Central memory CD8-positive, alpha-beta T cell (primary cell): Measurements from ENCODE around the gene PPIL1.

Experiments used
- ATAC-seq: fragments of 150-1000 bp; cut with Tn5 transposase; replicated peaks from 2 replicates; pipeline ENCODE4 v1.10.0; 2022; ENCODE audit warnings: mild to moderate bottlenecking, moderate FRiP score, moderate number of reproducible peaks; ENCODE audit not compliant: poor library complexity, severe bottlenecking; ENCODE audit errors: extremely low read depth
- DNase-seq, 2 donors: peaks; one replicate each; pipeline ENCODE4 v3.0.0; 2021; ENCODE audit warnings: low spot score in 2 of 2
- H3K27ac Mint-ChIP-seq: one replicate; pipeline ENCODE4 v1.8.0; 2022; ENCODE audit warnings: low read depth, mild to moderate bottlenecking, moderate library complexity, mixed read lengths
- H3K27me3 Mint-ChIP-seq: one replicate; pipeline ENCODE4 v1.8.0; 2022; ENCODE audit warnings: mixed read lengths
- H3K36me3 Mint-ChIP-seq: one replicate; pipeline ENCODE4 v1.8.0; 2022; ENCODE audit warnings: mild to moderate bottlenecking, moderate library complexity, mixed read lengths; ENCODE audit not compliant: insufficient read depth
- H3K4me1 Mint-ChIP-seq: one replicate; pipeline ENCODE4 v1.8.0; 2022; ENCODE audit warnings: mixed read lengths
- H3K4me3 Mint-ChIP-seq: one replicate; pipeline ENCODE4 v1.8.0; 2022; ENCODE audit warnings: mild to moderate bottlenecking, moderate library complexity, mixed read lengths
- H3K9me3 Mint-ChIP-seq: one replicate; pipeline ENCODE4 v1.8.0; 2022; ENCODE audit warnings: mixed read lengths

Gene PPIL1

DNA sequence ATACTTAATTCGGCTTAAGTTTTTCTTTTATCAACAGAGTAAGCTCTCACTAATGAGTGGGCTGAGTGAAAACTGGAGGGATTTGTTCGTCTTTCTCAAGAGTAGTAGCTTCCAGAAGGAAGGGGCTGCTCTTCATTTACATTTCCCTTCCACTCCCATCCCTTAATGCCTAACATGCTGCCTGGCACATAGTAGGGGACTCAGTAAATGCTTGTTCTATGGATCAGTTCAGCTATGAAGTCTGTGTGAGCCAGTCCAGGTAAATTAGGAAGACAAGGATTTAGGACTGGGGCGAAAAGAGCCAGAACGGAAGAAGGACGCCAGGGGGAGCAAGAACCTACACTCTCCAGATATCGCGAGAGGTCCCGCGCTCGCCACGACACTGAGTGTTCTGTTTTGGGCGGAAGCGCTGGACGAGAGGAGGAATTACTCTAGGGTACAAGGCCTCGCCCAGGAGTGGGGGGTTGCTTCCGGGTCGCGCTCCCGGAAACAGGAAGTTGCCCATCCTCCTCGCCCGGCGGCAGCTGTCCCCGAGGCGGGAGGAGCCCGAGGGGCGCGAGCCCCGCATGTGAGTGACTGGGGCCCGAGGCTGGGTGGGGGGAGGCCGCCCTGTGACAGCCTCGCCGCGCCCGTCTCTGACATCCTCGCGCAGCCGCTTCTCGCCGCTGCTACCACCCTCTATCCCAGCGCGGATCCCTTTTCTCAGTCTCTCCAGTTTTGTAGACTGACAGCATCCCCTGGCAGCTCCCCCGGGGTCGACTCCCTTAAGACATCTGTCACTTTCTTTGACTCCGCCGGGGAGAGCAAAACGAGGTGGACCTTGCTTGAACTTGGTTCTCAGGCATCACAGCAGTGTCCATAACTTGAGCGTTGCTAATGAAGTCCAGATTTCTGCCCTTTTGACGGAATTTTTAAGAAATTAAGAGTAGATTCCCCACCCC, 11.1 kb upstream of the PPIL1 start, which contains the start of gene C6orf89:
C6orf89 (plus strand) TSS at position 492 of the 941 bp plus-strand sequence. CDS start 13,493 bp downstream, outside the sequence.
- H3K27ac Mint-ChIP-seq: peak within 1 kb of the TSS; percentile 91
- peak within 1 kb of the TSS; percentile 81 for H3K4me3 Mint-ChIP-seq
- peaks cover 37% of the 10 kb centered on the region for H3K4me1 Mint-ChIP-seq
- ATAC-seq (peak; percentile 99), DNase-seq (peak; percentile 90 to 94)
- H3K36me3 Mint-ChIP-seq: peaks cover 4% of the 10 kb centered on the region
- no peaks in the 10 kb centered on the region for H3K9me3 Mint-ChIP-seq
- no peaks in the 10 kb centered on the region for H3K27me3 Mint-ChIP-seq

DNA sequence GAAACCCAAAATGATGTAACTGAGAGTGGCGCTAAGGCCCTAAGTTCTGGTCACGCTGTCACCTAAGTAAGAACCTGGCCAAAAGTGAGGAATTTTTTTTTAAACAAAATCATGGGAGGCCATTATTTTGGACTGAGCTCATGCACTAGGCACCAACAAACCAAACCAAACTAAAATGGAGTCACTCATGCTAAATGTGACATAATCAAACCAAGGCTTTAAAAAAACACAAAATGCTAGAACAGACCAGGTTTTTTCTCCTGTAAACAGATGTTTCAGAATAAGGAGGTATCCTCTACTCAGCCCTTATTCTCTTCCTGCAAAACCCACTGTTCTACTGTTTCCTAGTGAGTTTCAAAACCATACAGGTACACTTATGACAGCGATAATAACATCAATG, 10.0 kb upstream of the PPIL1 start:
- peaks cover 4% of the 10 kb centered on the region for H3K27me3 Mint-ChIP-seq
- no peak overlapping the region for H3K4me3 Mint-ChIP-seq
- DNase-seq (no peak), ATAC-seq (no peak)
- H3K4me1 Mint-ChIP-seq: peaks cover 29% of the 10 kb centered on the region
- no peaks in the 10 kb centered on the region for H3K9me3 Mint-ChIP-seq
- H3K27ac Mint-ChIP-seq: no peak overlapping the region
- H3K36me3 Mint-ChIP-seq: peaks cover 4% of the 10 kb centered on the region

DNA sequence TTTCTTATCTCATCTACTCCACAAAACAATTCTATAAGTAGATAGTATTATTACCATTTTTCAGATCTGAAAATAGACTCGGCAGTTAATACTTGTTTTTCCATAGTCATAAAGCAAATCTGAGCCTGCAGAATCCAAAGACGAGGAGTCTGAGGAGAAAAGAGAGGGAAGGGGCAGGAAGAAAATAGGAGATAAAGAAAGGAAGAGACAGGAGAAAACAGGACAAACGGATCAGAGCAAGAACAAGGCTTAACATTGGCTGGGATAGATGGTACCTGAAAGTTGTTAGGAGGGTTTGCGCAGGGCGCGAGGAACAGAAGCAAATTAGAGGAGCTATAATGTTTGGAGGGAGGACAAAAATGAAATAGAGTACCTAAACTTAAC, 639 bp upstream of the PPIL1 start:
- no peak for DNase-seq
- Mint-ChIP-seq H3K9me3 (no peaks in the 10 kb centered on the region), H3K4me3 (peak overlapping the region; percentile 95), H3K4me1 (peaks cover 33% of the 10 kb centered on the region), H3K36me3 (peaks cover 6% of the 10 kb centered on the region), H3K27ac (peak overlapping the region; percentile 99), H3K27me3 (peaks cover 35% of the 10 kb centered on the region)
- ATAC-seq: no peak

GRCh38 chr6:36873612-36874442, 776 bp downstream of the PPIL1 start:
- ATAC-seq: no peak
- peaks cover 13% of the 10 kb centered on the region for H3K36me3 Mint-ChIP-seq
- peaks cover 37% of the 10 kb centered on the region for H3K4me1 Mint-ChIP-seq

GRCh38 chr6:36873115-36873514, 1.5 kb downstream of the PPIL1 start:
- Mint-ChIP-seq H3K27ac (peak overlapping the region; percentile 99), H3K4me1 (peaks cover 40% of the 10 kb centered on the region), H3K4me3 (peak overlapping the region; percentile 95), H3K27me3 (peaks cover 17% of the 10 kb centered on the region), H3K9me3 (no peaks in the 10 kb centered on the region), H3K36me3 (peaks cover 19% of the 10 kb centered on the region)
- no peak for DNase-seq
- ATAC-seq: no peak

More at GRCh38 chr6:36873612-36874442, 776 bp downstream of the PPIL1 start:
- Mint-ChIP-seq H3K9me3 (no peaks in the 10 kb centered on the region), H3K27me3 (peaks cover 23% of the 10 kb centered on the region), H3K4me3 (peak overlapping the region; percentile 95), H3K27ac (peak overlapping the region; percentile 99)
- no peak for DNase-seq

DNA sequence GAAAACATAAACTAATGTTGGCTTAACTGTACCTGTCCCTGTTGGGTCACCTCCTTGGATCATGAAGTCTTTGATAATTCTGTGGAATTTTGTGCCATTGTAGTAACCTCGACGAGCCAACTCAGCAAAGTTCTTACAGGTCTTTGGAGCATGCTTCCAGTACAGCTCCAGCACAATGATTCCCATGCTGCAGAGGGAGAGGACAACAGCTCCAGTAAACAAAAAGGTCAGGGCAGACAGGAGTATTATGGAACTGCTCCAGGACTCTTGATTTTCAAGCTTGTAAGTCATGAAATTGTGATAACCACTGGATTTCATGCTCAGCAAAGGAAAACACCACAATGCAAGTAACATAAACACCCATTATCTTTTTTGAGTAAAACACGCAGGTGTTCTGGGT, 2.9 kb downstream of the PPIL1 start:
- no peak overlapping the region for H3K4me3 Mint-ChIP-seq
- peaks cover 3% of the 10 kb centered on the region for H3K27me3 Mint-ChIP-seq
- H3K4me1 Mint-ChIP-seq: peaks cover 54% of the 10 kb centered on the region
- no peaks in the 10 kb centered on the region for H3K9me3 Mint-ChIP-seq
- peaks cover 24% of the 10 kb centered on the region for H3K36me3 Mint-ChIP-seq
- DNase-seq: no peak
- H3K27ac Mint-ChIP-seq: no peak overlapping the region
- no peak for ATAC-seq

GRCh38 chr6:36867471-36868224, 7.0 kb downstream of the PPIL1 start:
- ATAC-seq (no peak), DNase-seq (no peak)
- Mint-ChIP-seq H3K27me3 (no peaks in the 10 kb centered on the region), H3K4me3 (no peak overlapping the region), H3K36me3 (peaks cover 35% of the 10 kb centered on the region), H3K27ac (no peak overlapping the region), H3K9me3 (no peaks in the 10 kb centered on the region), H3K4me1 (peaks cover 65% of the 10 kb centered on the region)

GRCh38 chr6:36865835-36866234, 8.8 kb downstream of the PPIL1 start:
- ATAC-seq: no peak
- Mint-ChIP-seq H3K4me3 (no peak overlapping the region), H3K27me3 (no peaks in the 10 kb centered on the region), H3K27ac (no peak overlapping the region), H3K9me3 (no peaks in the 10 kb centered on the region), H3K36me3 (peaks cover 35% of the 10 kb centered on the region), H3K4me1 (peaks cover 60% of the 10 kb centered on the region)
- no peak for DNase-seq

- Mint-ChIP-seq H3K4me1 (peaks cover 53% of the 10 kb centered on the region), H3K27me3 (no peaks in the 10 kb centered on the region), H3K9me3 (no peaks in the 10 kb centered on the region), H3K4me3 (no peak overlapping the region), H3K36me3 (peaks cover 28% of the 10 kb centered on the region), H3K27ac (no peak overlapping the region)
- DNase-seq (no peak), ATAC-seq (no peak)
These were observed 10.7 kb downstream of the PPIL1 start for GRCh38 chr6:36863670-36864540.

- H3K9me3 Mint-ChIP-seq: no peaks in the 10 kb centered on the region
- no peak overlapping the region for H3K4me3 Mint-ChIP-seq
- no peak for ATAC-seq
- H3K27ac Mint-ChIP-seq: no peak overlapping the region
- peaks cover 24% of the 10 kb centered on the region for H3K36me3 Mint-ChIP-seq
- DNase-seq: no peak
- no peaks in the 10 kb centered on the region for H3K27me3 Mint-ChIP-seq
- peaks cover 47% of the 10 kb centered on the region for H3K4me1 Mint-ChIP-seq
These were observed 11.7 kb downstream of the PPIL1 start for GRCh38 chr6:36862848-36863382.

DNA sequence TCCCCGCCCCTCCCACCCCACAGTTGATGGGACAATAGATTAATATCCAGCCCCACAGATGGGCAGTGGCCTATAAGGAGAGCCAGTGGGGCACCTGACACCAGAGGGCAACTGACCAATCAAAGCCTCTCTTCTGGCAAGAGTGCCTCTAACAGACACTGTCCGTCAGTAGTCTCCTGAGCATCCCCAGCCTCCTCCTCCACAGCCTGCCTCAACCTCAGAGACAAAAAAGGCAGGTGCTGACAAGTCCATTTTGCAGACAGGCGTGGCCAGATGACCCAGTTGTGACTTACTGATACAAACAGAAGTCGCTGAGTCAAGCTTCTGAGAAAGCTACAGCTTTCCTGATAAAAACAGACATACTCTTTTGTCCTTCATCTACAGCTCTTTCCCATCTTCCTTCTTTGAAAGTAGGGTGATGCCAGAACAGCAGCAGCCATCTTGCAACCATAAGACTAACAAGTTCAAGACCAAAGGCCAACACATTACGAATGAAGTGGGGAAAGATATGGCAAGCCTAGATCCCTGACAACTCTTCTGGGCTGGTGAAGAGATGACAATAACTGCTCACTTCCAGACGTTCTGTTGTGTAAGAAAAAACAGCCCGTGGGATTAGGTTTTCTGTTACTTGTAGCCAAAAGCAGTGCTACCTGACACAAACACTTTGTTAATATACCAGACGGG, 12.3 kb downstream of the PPIL1 start:
- H3K4me1 Mint-ChIP-seq: peaks cover 41% of the 10 kb centered on the region
- DNase-seq (no peak), ATAC-seq (no peak)
- no peak overlapping the region for H3K4me3 Mint-ChIP-seq
- no peak overlapping the region for H3K27ac Mint-ChIP-seq
- no peaks in the 10 kb centered on the region for H3K9me3 Mint-ChIP-seq
- no peaks in the 10 kb centered on the region for H3K27me3 Mint-ChIP-seq
- H3K36me3 Mint-ChIP-seq: peaks cover 21% of the 10 kb centered on the region
